OCI-LY1 (cell line): ENCODE measurements around the gene PKD1.
"Not testable (repeated sequence)": the region's sequence is repeated elsewhere in the genome, so short reads cannot be mapped to it uniquely, and the experiment has no call there.

Source experiments
- EZH2 ChIP-seq: fragments of 200-600 bp; sonication (generic), shearing (Covaris generic); IDR thresholded peaks from 2 replicates; pipeline ENCODE4 v1.8.0; 2017; ENCODE audit warnings: borderline replicate concordance, mixed run types, mild to moderate bottlenecking, antibody characterized with exemption, low read length, moderate library complexity, mixed read lengths
- TF ChIP-seq, protein P1 (sequence below): fragments of 200-600 bp; sonication (generic), shearing (Covaris generic); IDR thresholded peaks from 2 replicates; pipeline ENCODE4 v1.5.1; 2017; ENCODE audit warnings: mild to moderate bottlenecking, antibody characterized with exemption, low read length, moderate library complexity, mixed read lengths

GRCh38 chr16:2114885-2115590 is 20.7 kb downstream of the PKD1 start:
- TF ChIP-seq, protein P1, sequence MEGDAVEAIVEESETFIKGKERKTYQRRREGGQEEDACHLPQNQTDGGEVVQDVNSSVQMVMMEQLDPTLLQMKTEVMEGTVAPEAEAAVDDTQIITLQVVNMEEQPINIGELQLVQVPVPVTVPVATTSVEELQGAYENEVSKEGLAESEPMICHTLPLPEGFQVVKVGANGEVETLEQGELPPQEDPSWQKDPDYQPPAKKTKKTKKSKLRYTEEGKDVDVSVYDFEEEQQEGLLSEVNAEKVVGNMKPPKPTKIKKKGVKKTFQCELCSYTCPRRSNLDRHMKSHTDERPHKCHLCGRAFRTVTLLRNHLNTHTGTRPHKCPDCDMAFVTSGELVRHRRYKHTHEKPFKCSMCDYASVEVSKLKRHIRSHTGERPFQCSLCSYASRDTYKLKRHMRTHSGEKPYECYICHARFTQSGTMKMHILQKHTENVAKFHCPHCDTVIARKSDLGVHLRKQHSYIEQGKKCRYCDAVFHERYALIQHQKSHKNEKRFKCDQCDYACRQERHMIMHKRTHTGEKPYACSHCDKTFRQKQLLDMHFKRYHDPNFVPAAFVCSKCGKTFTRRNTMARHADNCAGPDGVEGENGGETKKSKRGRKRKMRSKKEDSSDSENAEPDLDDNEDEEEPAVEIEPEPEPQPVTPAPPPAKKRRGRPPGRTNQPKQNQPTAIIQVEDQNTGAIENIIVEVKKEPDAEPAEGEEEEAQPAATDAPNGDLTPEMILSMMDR, result not testable (repeated sequence)
- not testable (repeated sequence) for TF ChIP-seq EZH2
